ENCODE data around the gene POLR3H. TPM values are rescaled to one million over a fixed set of nuclear protein-coding genes. Genes with fewer than 3 reads are reported as not detected.
"Not testable (repeated sequence)": the region's sequence is repeated elsewhere in the genome, so short reads cannot be mapped to it uniquely, and the experiment has no call there.

POLR3H gene
- total RNA-seq, 2 donors from 2014 or later = 30.1 to 32.6 TPM

- H3K36me3 ChIP-seq (ENCODE audit: control insufficient read depth, insufficient read depth, low read length) = no peaks in the 10 kb centered on the region
- Mint-ChIP-seq H3K9me3 (no peaks in the 10 kb centered on the region), H3K4me3 (peak overlapping the region; percentile 45), H3K27me3 (ENCODE audit: insufficient read depth) (no peaks in the 10 kb centered on the region), H3K36me3 (ENCODE audit: low read depth) (no peaks in the 10 kb centered on the region), H3K4me1 (peaks cover 34% of the 10 kb centered on the region), H3K27ac (peak overlapping the region; percentile 60)
- H3K27me3 ChIP-seq (ENCODE audit: control insufficient read depth, insufficient read depth, low read length, poor library complexity, severe bottlenecking) = no peaks in the 10 kb centered on the region
- H3K9ac ChIP-seq (ENCODE audit: extremely low read depth, low read length, poor library complexity, severe bottlenecking) = no peak overlapping the region
- 39 to 60% methylated on average over 5 to 9 of the region's 10 CpGs for WGBS, 2 experiments (ENCODE audit: insufficient coverage in 1 of 2, insufficient read length in 1 of 2)
- no peaks in the 10 kb centered on the region for H3K9me3 ChIP-seq (ENCODE audit: control insufficient read depth, low read length)
- DNase-seq = peak; percentile 82
- H3K4me3 ChIP-seq (ENCODE audit: low read length) = no peak overlapping the region
- H3K27ac ChIP-seq (ENCODE audit: low read depth, low read length) = peak overlapping the region; percentile 51
- H3K4me1 ChIP-seq (ENCODE audit: control insufficient read depth, insufficient read depth, low read length) = peaks cover 3% of the 10 kb centered on the region
- TF ChIP-seq, protein P1, sequence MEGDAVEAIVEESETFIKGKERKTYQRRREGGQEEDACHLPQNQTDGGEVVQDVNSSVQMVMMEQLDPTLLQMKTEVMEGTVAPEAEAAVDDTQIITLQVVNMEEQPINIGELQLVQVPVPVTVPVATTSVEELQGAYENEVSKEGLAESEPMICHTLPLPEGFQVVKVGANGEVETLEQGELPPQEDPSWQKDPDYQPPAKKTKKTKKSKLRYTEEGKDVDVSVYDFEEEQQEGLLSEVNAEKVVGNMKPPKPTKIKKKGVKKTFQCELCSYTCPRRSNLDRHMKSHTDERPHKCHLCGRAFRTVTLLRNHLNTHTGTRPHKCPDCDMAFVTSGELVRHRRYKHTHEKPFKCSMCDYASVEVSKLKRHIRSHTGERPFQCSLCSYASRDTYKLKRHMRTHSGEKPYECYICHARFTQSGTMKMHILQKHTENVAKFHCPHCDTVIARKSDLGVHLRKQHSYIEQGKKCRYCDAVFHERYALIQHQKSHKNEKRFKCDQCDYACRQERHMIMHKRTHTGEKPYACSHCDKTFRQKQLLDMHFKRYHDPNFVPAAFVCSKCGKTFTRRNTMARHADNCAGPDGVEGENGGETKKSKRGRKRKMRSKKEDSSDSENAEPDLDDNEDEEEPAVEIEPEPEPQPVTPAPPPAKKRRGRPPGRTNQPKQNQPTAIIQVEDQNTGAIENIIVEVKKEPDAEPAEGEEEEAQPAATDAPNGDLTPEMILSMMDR (conservative IDR thresholded peaks at IDR 0.05) = no peak
These were observed 17.1 kb upstream of the POLR3H start for GRCh38 chr22:41561335-41561734.

GRCh38 chr22:41560095-41560471, 15.8 kb upstream of the POLR3H start:
- Mint-ChIP-seq H3K36me3 (ENCODE audit: low read depth) (no peaks in the 10 kb centered on the region), H3K27ac (peak overlapping the region; percentile 60), H3K4me3 (no peak overlapping the region), H3K9me3 (no peaks in the 10 kb centered on the region), H3K27me3 (ENCODE audit: insufficient read depth) (no peaks in the 10 kb centered on the region), H3K4me1 (peaks cover 34% of the 10 kb centered on the region)
- Histone ChIP-seq H3K27me3 (ENCODE audit: control insufficient read depth, insufficient read depth, low read length, poor library complexity, severe bottlenecking) (no peaks in the 10 kb centered on the region), H3K9me3 (ENCODE audit: control insufficient read depth, low read length) (no peaks in the 10 kb centered on the region), H3K36me3 (ENCODE audit: control insufficient read depth, insufficient read depth, low read length) (no peaks in the 10 kb centered on the region), H3K4me3 (ENCODE audit: low read length) (no peak overlapping the region), H3K4me1 (ENCODE audit: control insufficient read depth, insufficient read depth, low read length) (peaks cover 3% of the 10 kb centered on the region), H3K9ac (ENCODE audit: extremely low read depth, low read length, poor library complexity, severe bottlenecking) (no peak overlapping the region), H3K27ac (ENCODE audit: low read depth, low read length) (no peak overlapping the region)
- TF ChIP-seq, protein P1 (conservative IDR thresholded peaks at IDR 0.05) = no peak
- no peak for DNase-seq
- 80 to 89% methylated on average over 3 to 6 of the region's 6 CpGs for WGBS, 2 experiments (ENCODE audit: insufficient coverage in 1 of 2, insufficient read length in 1 of 2)

- H3K27me3 Mint-ChIP-seq (ENCODE audit: insufficient read depth); H3K27ac Mint-ChIP-seq; H3K9me3 ChIP-seq (ENCODE audit: control insufficient read depth, low read length); H3K4me3 ChIP-seq (ENCODE audit: low read length); H3K9me3 Mint-ChIP-seq; DNase-seq; H3K4me1 ChIP-seq (ENCODE audit: control insufficient read depth, insufficient read depth, low read length); H3K36me3 ChIP-seq (ENCODE audit: control insufficient read depth, insufficient read depth, low read length); H3K27me3 ChIP-seq (ENCODE audit: control insufficient read depth, insufficient read depth, low read length, poor library complexity, severe bottlenecking); H3K36me3 Mint-ChIP-seq (ENCODE audit: low read depth); H3K9ac ChIP-seq (ENCODE audit: extremely low read depth, low read length, poor library complexity, severe bottlenecking); H3K27ac ChIP-seq (ENCODE audit: low read depth, low read length); H3K4me3 Mint-ChIP-seq: not testable (repeated sequence)
- WGBS, 2 experiments (ENCODE audit: insufficient coverage in 1 of 2, insufficient read length in 1 of 2) = 97 to 100% methylated on average over 11 to 13 of the region's 13 CpGs
- peaks cover 34% of the 10 kb centered on the region for H3K4me1 Mint-ChIP-seq
These were observed 14.0 kb upstream of the POLR3H start for GRCh38 chr22:41558241-41558630.
